Activated naive CD8-positive, alpha-beta T cell (primary cell): Measurements from ENCODE around the gene CNOT6.

Source experiments
- H3K27ac Mint-ChIP-seq: one replicate; pipeline ENCODE4 v1.8.0; 2021; ENCODE audit warnings: mixed read lengths
- H3K27me3 Mint-ChIP-seq: one replicate; pipeline ENCODE4 v1.8.0; 2021; ENCODE audit warnings: mixed read lengths
- H3K36me3 Mint-ChIP-seq: one replicate; pipeline ENCODE4 v1.8.0; 2021; ENCODE audit warnings: mixed read lengths
- H3K4me1 Mint-ChIP-seq: one replicate; pipeline ENCODE4 v1.8.0; 2021; ENCODE audit warnings: low read depth, mixed read lengths
- H3K4me3 Mint-ChIP-seq: one replicate; pipeline ENCODE4 v1.8.0; 2021; ENCODE audit warnings: mild to moderate bottlenecking, mixed read lengths
- H3K9me3 Mint-ChIP-seq: one replicate; pipeline ENCODE4 v1.8.0; 2021; ENCODE audit warnings: low read depth, mixed read lengths

CNOT6 gene

GRCh38 chr5:180603076-180603594 lies 109.0 kb downstream of the CNOT6 start:
- no peak overlapping the region for H3K4me3 Mint-ChIP-seq
- H3K4me1 Mint-ChIP-seq, result peaks cover 2% of the 10 kb centered on the region
- no peaks in the 10 kb centered on the region for H3K27me3 Mint-ChIP-seq
- no peaks in the 10 kb centered on the region for H3K9me3 Mint-ChIP-seq
- H3K36me3 Mint-ChIP-seq, result no peaks in the 10 kb centered on the region
- no peak overlapping the region for H3K27ac Mint-ChIP-seq

- no peaks in the 10 kb centered on the region for H3K9me3 Mint-ChIP-seq
- H3K36me3 Mint-ChIP-seq, result no peaks in the 10 kb centered on the region
- H3K4me3 Mint-ChIP-seq, result no peak overlapping the region
- no peaks in the 10 kb centered on the region for H3K27me3 Mint-ChIP-seq
- H3K4me1 Mint-ChIP-seq, result peaks cover 2% of the 10 kb centered on the region
- H3K27ac Mint-ChIP-seq, result no peak overlapping the region
These were observed 110.1 kb downstream of the CNOT6 start for GRCh38 chr5:180604271-180604670.

- H3K9me3 Mint-ChIP-seq, result no peaks in the 10 kb centered on the region
- no peak overlapping the region for H3K27ac Mint-ChIP-seq
- H3K4me3 Mint-ChIP-seq, result no peak overlapping the region
- no peaks in the 10 kb centered on the region for H3K36me3 Mint-ChIP-seq
- no peaks in the 10 kb centered on the region for H3K27me3 Mint-ChIP-seq
- peaks cover 2% of the 10 kb centered on the region for H3K4me1 Mint-ChIP-seq
These were observed 111.5 kb downstream of the CNOT6 start for GRCh38 chr5:180605554-180606214.

- H3K36me3 Mint-ChIP-seq, result no peaks in the 10 kb centered on the region
- peaks cover 2% of the 10 kb centered on the region for H3K4me1 Mint-ChIP-seq
- H3K27ac Mint-ChIP-seq, result no peak overlapping the region
- H3K4me3 Mint-ChIP-seq, result no peak overlapping the region
- H3K9me3 Mint-ChIP-seq, result no peaks in the 10 kb centered on the region
- H3K27me3 Mint-ChIP-seq, result no peaks in the 10 kb centered on the region
These were observed 112.1 kb downstream of the CNOT6 start for GRCh38 chr5:180606215-180606785.

- H3K4me1 Mint-ChIP-seq, result peaks cover 2% of the 10 kb centered on the region
- H3K27me3 Mint-ChIP-seq, result no peaks in the 10 kb centered on the region
- H3K9me3 Mint-ChIP-seq, result no peaks in the 10 kb centered on the region
- no peak overlapping the region for H3K27ac Mint-ChIP-seq
- no peak overlapping the region for H3K4me3 Mint-ChIP-seq
- H3K36me3 Mint-ChIP-seq, result no peaks in the 10 kb centered on the region
These were observed 113.8 kb downstream of the CNOT6 start for GRCh38 chr5:180607861-180608571.

- no peaks in the 10 kb centered on the region for H3K27me3 Mint-ChIP-seq
- H3K4me1 Mint-ChIP-seq, result peaks cover 2% of the 10 kb centered on the region
- no peak overlapping the region for H3K4me3 Mint-ChIP-seq
- H3K36me3 Mint-ChIP-seq, result no peaks in the 10 kb centered on the region
- H3K27ac Mint-ChIP-seq, result no peak overlapping the region
- H3K9me3 Mint-ChIP-seq, result no peaks in the 10 kb centered on the region
These were observed 114.6 kb downstream of the CNOT6 start for GRCh38 chr5:180608572-180609310.

GRCh38 chr5:180609386-180609785 lies 115.2 kb downstream of the CNOT6 start:
- Mint-ChIP-seq H3K9me3 (no peaks in the 10 kb centered on the region), H3K27ac (no peak overlapping the region), H3K36me3 (no peaks in the 10 kb centered on the region), H3K27me3 (no peaks in the 10 kb centered on the region), H3K4me3 (no peak overlapping the region), H3K4me1 (peaks cover 2% of the 10 kb centered on the region)

- Mint-ChIP-seq H3K36me3 (no peaks in the 10 kb centered on the region), H3K4me3 (no peak overlapping the region), H3K4me1 (peaks cover 2% of the 10 kb centered on the region), H3K9me3 (no peaks in the 10 kb centered on the region), H3K27me3 (no peaks in the 10 kb centered on the region), H3K27ac (no peak overlapping the region)
These were observed 115.8 kb downstream of the CNOT6 start for GRCh38 chr5:180609817-180610550.

GRCh38 chr5:180611140-180611850 lies 117.1 kb downstream of the CNOT6 start:
- no peaks in the 10 kb centered on the region for H3K4me1 Mint-ChIP-seq
- H3K27ac Mint-ChIP-seq, result no peak overlapping the region
- H3K9me3 Mint-ChIP-seq, result no peaks in the 10 kb centered on the region
- no peaks in the 10 kb centered on the region for H3K27me3 Mint-ChIP-seq
- H3K4me3 Mint-ChIP-seq, result no peak overlapping the region
- H3K36me3 Mint-ChIP-seq, result no peaks in the 10 kb centered on the region

- H3K9me3 Mint-ChIP-seq, result no peaks in the 10 kb centered on the region
- no peaks in the 10 kb centered on the region for H3K4me1 Mint-ChIP-seq
- H3K4me3 Mint-ChIP-seq, result no peak overlapping the region
- H3K36me3 Mint-ChIP-seq, result no peaks in the 10 kb centered on the region
- no peaks in the 10 kb centered on the region for H3K27me3 Mint-ChIP-seq
- no peak overlapping the region for H3K27ac Mint-ChIP-seq
These were observed 118.5 kb downstream of the CNOT6 start for GRCh38 chr5:180612683-180613082.

- H3K4me1 Mint-ChIP-seq, result no peaks in the 10 kb centered on the region
- no peaks in the 10 kb centered on the region for H3K9me3 Mint-ChIP-seq
- no peak overlapping the region for H3K27ac Mint-ChIP-seq
- H3K36me3 Mint-ChIP-seq, result no peaks in the 10 kb centered on the region
- H3K4me3 Mint-ChIP-seq, result no peak overlapping the region
- no peaks in the 10 kb centered on the region for H3K27me3 Mint-ChIP-seq
These were observed 119.1 kb downstream of the CNOT6 start for GRCh38 chr5:180613188-180613813.

- Mint-ChIP-seq H3K4me3 (no peak overlapping the region), H3K27me3 (no peaks in the 10 kb centered on the region), H3K27ac (no peak overlapping the region), H3K9me3 (no peaks in the 10 kb centered on the region), H3K4me1 (no peaks in the 10 kb centered on the region), H3K36me3 (no peaks in the 10 kb centered on the region)
These were observed 119.6 kb downstream of the CNOT6 start for GRCh38 chr5:180613814-180614188.

GRCh38 chr5:180618487-180618828 lies 124.3 kb downstream of the CNOT6 start:
- H3K27ac Mint-ChIP-seq, result no peak overlapping the region
- no peaks in the 10 kb centered on the region for H3K36me3 Mint-ChIP-seq
- no peak overlapping the region for H3K4me3 Mint-ChIP-seq
- no peaks in the 10 kb centered on the region for H3K27me3 Mint-ChIP-seq
- peaks cover 9% of the 10 kb centered on the region for H3K4me1 Mint-ChIP-seq
- no peaks in the 10 kb centered on the region for H3K9me3 Mint-ChIP-seq
